GM18868 (cell line): ENCODE data around the gene PAGR1.
"Not testable (repeated sequence)": the region's sequence is repeated elsewhere in the genome, so short reads cannot be mapped to it uniquely, and the experiment has no call there.

Source experiments
- ATAC-seq: cut with Tn5 transposase; IDR thresholded peaks from one replicate; pipeline ENCODE4 v1.9.1; 2021; ENCODE audit warnings: mild to moderate bottlenecking, moderate library complexity; ENCODE audit not compliant: unreplicated experiment

The PAGR1 gene

DNA sequence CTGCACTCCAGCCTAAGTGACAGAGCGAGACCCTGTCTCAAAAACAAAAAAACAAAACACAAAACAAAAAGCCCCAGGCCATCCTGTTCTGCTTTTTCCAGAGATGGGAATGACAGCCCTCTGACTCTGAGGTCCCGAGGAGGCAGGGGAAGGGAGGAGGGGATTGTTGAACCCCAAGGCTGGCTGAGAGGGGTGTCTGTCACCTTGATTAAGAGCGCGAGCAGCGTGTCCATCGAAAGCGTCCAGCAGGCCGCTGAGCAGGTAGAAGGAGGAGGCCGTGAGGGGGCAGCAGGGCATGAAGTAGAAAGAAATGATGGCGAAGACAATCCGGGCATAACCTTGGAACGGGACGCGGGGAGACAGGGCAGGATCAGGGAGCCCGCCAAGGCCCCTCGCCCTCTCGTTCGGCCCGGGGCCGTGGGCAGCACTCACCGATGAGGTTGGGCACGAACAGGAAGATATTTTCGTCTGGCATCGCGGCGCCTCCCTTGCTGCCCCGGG lies 46.5 kb downstream of the PAGR1 start:
- ATAC-seq, result no peak

GRCh38 chr16:29862884-29863668 lies 47.1 kb downstream of the PAGR1 start, which contains the start of gene CDIPT:
Gene CDIPT, minus strand, starts transcription at chr16:29863226. Its CDS starts 369 bp downstream, at chr16:29862857.
- peak; percentile 95 for ATAC-seq

DNA sequence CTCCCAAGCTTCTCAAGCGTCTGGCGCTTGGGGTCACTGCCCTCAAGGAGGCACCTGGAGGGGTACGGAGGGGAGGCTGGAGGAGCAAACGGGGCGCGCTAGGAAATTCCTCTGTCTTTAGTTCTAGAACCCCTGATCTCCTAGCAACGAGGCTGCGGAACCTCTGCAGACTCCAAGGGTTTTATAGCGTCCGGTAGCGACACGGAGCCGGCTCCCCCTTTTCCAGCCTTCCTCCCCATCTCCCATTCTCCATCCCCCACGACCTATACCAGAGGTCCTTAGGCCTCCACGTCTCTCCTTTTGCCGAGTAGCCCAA lies 47.7 kb downstream of the PAGR1 start:
- ATAC-seq, result no peak

- ATAC-seq, result no peak
These were observed 48.3 kb downstream of the PAGR1 start for GRCh38 chr16:29864205-29864604.

DNA sequence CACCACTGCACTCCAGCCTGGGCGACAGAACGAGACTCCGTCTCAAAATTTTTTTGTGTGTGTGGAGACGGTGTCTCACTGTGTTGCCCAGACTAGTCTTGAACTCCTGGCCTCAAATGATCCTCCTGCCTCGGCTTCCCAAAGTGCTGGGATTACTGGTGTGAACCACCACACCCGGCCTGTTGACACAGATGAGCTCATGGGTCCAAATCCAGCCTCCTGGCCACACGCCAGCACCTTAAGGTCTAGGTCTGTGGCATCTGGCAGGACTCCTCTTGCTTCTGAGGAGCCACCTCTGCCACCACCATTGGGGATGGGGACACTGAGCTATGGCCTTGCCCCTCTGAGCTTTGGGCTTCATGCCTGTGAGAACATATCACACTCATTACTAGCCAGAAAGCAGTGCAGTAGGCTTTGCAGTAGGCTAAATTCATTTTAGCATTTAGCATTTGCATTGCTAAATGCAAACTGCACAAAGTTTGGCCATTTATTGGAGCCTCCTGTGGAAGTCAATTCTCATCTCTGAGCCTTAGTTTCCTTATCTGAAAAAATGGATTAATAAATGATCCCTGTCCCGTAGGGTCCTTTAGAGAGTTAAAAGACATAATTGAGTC lies 52.6 kb downstream of the PAGR1 start:
- no peak for ATAC-seq

- not testable (repeated sequence) for ATAC-seq
These were observed 53.1 kb downstream of the PAGR1 start for GRCh38 chr16:29869067-29869466.
